Left hindlimb (tissue), 1 donor: ENCODE results near the gene TBC1D25.
"Not testable (repeated sequence)": the region's sequence is repeated elsewhere in the genome, so short reads cannot be mapped to it uniquely, and the experiment has no call there.

Experiments used
- DNase-seq: peaks from one replicate; pipeline ENCODE4 v3.0.0-alpha.2; 2018

The TBC1D25 gene

DNA sequence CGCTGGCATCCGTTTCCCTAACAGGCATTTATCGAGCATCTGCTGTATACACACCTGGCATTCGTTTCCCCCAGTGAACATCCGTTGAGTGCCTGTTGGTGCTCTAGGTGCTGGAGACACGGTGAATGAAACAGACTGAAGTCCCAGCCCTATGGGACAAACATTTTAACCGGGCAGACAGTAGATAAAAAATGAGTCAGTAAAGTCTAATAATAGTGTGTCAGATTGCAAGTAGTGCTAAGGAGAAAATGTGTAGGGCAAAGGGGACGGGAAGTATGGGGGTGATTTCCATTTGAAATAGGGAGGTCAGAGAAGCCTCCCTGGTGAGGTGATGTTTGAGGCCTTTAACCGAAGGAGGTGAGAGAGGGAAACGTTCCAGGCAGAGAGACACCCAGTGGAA, 23.2 kb upstream of the TBC1D25 start:
- no peak for DNase-seq

- DNase-seq = no peak
These were observed 22.5 kb upstream of the TBC1D25 start for GRCh38 chrX:48516987-48517386.

DNA sequence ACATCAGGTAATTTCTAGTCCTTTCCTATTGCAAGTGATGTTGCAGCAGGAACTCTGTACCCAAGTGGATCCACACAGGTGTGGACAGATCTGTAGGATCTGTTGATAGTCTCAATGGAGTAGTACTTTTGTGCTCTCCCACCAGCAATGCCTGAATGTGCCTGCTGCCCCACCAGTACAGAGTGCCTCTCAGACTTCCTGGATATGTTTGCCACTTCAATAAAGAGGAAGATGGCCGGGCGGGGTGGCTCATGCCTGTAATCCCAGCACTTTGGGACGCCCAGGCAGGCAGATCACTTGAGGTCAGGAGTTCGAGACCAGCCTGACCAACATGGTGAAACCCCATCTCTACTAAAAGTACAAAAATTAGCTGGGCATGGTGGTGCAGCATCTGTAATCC, 20.0 kb upstream of the TBC1D25 start:
- not testable (repeated sequence) for DNase-seq

GRCh38 chrX:48520455-48520854, 19.1 kb upstream of the TBC1D25 start:
- no peak for DNase-seq

GRCh38 chrX:48520976-48521352, 18.6 kb upstream of the TBC1D25 start:
- no peak for DNase-seq

- DNase-seq = peak; percentile 89
These were observed 17.9 kb upstream of the TBC1D25 start, which contains the start of gene EBP for GRCh38 chrX:48521353-48522243. EBP (plus strand) TSS chrX:48521808; CDS start chrX:48523772, 1,964 bp downstream.

DNA sequence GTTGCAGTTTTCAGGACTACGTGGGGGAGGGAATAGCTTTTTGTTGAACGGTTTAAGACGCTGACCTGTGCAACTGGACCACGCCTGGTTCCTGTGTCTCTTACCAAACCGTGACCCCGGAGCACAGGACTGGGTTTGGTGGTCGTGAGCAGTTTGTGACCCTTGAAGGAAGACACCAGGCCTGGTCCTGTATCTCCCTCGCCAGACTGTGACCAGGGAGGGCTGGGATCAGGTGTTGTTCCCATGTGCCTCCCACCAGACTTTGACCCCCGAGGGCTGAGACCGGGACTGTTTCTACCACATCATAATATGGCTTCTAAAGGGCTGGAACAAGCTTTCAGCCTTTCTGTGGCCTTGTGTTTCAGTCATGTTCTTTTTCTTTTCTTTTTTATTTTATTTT, 17.2 kb upstream of the TBC1D25 start:
- no peak for DNase-seq

GRCh38 chrX:48523682-48524081, 15.8 kb upstream of the TBC1D25 start:
- DNase-seq = no peak

GRCh38 chrX:48525853-48526252, 13.7 kb upstream of the TBC1D25 start:
- not testable (repeated sequence) for DNase-seq

GRCh38 chrX:48530736-48531135, 8.8 kb upstream of the TBC1D25 start:
- no peak for DNase-seq

DNA sequence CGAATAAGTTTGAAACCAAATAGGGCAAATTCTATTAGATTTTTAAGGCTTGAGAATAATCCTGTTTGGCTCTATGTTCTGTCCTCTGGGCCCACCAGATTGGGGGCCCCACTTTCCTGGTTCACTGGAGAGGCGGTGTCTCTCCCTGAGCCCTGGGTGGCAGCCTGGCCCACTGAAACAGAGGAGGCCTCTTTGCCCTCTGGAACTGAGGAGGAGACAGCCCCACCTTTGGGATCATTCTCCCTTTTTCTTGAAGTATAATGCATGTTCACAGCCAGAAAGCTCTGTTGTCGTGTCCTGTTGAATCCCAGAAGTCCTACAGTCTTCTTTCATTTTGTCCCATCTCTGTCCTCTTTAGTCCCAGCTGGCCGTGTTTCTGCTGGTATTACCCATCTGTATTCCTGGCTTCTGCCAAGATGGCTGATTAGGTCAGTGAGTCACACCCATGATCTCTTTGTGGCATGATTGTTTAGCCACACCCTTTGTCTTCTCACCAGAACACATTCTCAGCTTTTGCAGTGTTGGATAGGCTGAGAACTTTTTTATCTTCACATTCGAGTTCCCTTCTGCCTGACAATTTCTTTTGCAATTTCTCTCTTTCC, 8.1 kb upstream of the TBC1D25 start:
- DNase-seq = no peak

DNA sequence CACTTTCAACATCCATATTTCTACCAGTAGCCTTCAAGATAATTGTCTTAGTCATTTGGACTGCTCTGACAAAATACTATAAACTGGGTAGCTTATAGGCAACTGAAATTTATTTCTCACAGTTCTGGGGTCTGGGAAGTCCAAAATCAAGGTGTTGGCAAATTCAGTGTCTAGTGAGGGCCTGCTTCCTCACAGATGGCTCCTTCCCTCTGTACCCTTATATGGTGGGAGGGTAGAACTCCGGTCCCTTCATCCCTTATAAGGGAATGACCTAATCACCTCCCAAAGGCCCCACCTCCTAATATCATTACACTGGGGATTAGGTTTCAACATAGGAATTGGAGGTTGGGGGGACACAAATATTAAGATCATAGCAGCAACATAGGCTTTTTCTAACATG, 7.4 kb upstream of the TBC1D25 start:
- DNase-seq = no peak

- DNase-seq = no peak
These were observed 6.3 kb upstream of the TBC1D25 start for GRCh38 chrX:48533165-48533564.

GRCh38 chrX:48538641-48539344, 721 bp upstream of the TBC1D25 start:
- DNase-seq = no peak

DNA sequence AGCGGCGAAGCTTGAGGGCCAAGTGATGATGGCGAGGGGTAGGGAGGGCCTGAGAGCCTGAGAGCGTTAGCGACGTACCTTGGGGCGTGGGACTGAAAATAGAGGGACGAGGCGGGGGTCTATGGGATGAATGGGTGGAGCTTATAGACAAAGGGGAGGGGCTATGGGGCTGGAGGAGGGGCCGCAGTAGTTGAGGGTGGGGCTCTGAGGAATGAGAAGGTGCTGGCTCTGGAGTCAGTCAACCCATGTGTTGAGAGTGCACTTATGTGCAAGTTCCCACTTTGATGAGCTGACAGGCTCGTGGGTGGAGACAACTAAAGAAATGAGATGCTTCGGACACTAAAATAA, 488 bp downstream of the TBC1D25 start:
- DNase-seq = no peak

DNA sequence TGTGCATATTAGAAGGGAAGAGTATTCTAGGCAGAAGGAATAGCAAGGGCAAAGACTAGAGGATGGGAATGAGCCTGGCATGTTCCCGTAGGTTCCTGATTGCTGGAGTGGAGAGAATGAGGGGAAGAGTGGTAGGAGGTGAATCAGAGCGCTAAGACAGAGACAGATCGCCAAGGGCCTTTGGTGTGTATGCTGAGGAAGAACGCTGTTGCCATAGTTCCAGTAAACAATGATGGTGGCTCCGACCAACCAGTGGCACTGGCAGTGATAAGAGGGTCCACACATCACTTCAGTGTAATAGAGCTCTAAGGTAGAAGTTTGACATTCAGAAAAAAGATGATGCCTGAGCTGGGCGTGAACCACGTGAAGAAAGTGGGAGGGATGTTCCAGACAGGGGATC, 966 bp downstream of the TBC1D25 start:
- no peak for DNase-seq

DNA sequence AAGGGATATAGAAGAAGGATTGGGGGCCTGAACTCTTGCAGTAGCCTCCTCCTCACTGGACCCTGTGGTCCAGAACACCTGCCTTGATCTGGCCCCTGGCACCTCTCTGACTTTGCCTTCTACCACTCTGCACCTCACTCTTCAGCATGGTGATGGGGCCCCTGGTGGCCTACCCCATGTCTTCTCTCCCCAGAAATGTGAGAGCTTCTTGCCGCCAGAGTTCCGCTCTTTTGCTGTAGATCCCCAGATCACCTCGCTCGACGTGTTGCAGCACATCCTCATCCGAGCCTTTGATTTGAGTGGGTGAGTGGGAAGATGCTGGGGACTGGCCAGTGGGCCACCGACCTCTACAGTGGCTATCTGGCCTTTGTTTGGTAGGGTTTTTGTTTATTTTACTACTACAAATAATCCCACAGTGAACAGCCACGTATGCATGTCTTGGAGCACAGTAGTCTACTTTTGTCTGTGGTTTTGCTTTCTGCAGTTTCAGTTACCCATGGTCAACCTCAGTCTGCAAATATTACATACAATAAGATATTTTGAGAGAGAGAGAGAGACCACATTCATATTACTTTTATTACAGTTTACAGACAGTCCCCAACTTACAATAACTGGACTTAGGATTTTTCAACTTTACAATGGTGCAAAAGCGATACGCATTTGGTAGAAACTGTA, 1.8 kb downstream of the TBC1D25 start:
- no peak for DNase-seq

GRCh38 chrX:48548871-48549270, 9.4 kb downstream of the TBC1D25 start:
- DNase-seq = no peak

- DNase-seq = not testable (repeated sequence)
These were observed 16.3 kb downstream of the TBC1D25 start for GRCh38 chrX:48555731-48556325.

DNA sequence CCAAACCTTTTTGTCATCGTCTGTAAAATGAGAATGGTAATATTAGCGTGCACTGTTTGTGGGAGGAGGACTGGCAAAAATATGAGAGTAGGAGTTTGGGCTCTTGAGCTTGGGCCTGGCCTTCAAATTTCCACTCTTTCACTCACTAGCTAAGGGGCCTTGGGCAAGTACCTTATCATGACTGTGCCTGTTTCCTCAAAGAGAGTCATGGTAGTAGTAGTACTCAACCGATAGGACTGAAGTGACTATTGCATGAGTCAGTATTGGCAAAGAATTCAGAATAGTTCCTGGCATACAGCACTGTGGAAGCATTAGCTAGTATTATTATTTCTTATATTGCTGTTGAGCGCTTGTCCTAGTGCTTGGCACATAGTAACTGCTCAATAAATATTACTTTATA, 18.8 kb downstream of the TBC1D25 start:
- DNase-seq = no peak

DNA sequence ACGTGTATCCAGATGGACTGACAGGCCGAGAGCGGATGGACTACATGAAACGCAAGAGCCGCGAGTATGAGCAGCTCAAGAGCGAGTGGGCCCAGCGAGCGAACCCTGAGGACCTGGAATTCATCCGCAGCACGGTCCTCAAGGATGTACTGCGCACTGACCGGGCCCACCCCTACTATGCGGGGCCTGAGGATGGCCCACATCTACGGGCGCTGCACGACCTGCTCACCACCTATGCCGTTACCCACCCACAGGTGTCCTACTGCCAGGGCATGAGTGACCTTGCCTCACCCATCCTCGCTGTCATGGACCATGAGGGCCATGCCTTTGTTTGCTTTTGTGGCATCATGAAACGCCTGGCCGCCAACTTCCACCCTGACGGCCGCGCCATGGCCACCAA, 20.1 kb downstream of the TBC1D25 start:
- no peak for DNase-seq

DNA sequence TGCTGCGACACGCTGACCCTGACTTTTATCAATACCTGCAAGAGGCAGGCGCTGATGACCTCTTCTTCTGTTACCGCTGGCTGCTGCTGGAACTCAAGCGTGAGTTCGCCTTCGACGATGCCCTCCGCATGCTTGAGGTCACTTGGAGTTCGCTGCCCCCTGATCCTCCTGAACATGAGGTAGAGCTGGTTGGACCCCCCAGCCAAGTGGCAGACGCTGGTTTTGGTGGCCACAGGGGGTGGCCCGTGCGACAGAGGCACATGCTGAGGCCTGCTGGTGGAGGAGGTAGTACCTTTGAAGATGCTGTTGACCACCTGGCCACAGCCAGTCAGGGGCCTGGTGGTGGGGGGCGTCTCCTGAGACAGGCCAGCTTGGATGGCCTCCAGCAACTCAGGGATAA, 20.5 kb downstream of the TBC1D25 start:
- no peak for DNase-seq

- DNase-seq = no peak
These were observed 21.2 kb downstream of the TBC1D25 start for GRCh38 chrX:48560681-48561080.
